GM23338 (cell line): ENCODE results near the gene TRPM2. TPM values are rescaled to one million over a fixed set of nuclear protein-coding genes. Genes with fewer than 3 reads are reported as not detected.

ENCODE experiments used
- ATAC-seq: fragments of 200-7000 bp; cut with Tn5 transposase; 3 replicates; pipeline ENCODE4 v1.9.1; 2020
- DNase-seq: peaks from one replicate; pipeline ENCODE4 v3.0.0-alpha.2; 2015; ENCODE audit warnings: low spot score
- H2AFZ ChIP-seq: fragments of 200-600 bp; sonication (generic); 2 replicates; pipeline ENCODE4 v1.8.0; 2016; ENCODE audit warnings: antibody characterized with exemption, mild to moderate bottlenecking, moderate library complexity
- H3F3A ChIP-seq: fragments of 200-600 bp; sonication (generic); replicated peaks from 2 replicates; pipeline ENCODE4 v1.8.0; 2017; ENCODE audit warnings: antibody characterized with exemption, mixed run types, low read depth
- H3K27ac ChIP-seq: fragments of 200-600 bp; sonication (generic); 2 replicates; pipeline ENCODE4 v1.6.1; 2016; ENCODE audit warnings: low read depth
- H3K27me3 ChIP-seq: fragments of 200-600 bp; sonication (generic); 2 replicates; pipeline ENCODE4 v1.8.0; 2016; ENCODE audit warnings: mild to moderate bottlenecking, mixed run types, moderate library complexity; ENCODE audit not compliant: insufficient read depth
- H3K36me3 ChIP-seq: fragments of 200-600 bp; sonication (generic); 2 replicates; pipeline ENCODE4 v1.8.0; 2016; ENCODE audit warnings: mild to moderate bottlenecking; ENCODE audit not compliant: insufficient read depth
- H3K4me1 ChIP-seq: fragments of 200-600 bp; sonication (generic); 2 replicates; pipeline ENCODE4 v1.8.0; 2016; ENCODE audit warnings: mild to moderate bottlenecking, moderate library complexity; ENCODE audit not compliant: insufficient read depth
- H3K4me2 ChIP-seq: fragments of 200-600 bp; sonication (generic); 2 replicates; pipeline ENCODE4 v1.7.1; 2017; ENCODE audit warnings: mixed run types
- H3K4me3 ChIP-seq: fragments of 200-600 bp; sonication (generic); 2 replicates; pipeline ENCODE4 v1.6.1; 2016; ENCODE audit warnings: mixed run types
- H3K79me2 ChIP-seq: fragments of 200-600 bp; sonication (generic); replicated peaks from 2 replicates; pipeline ENCODE4 v1.8.0; 2017; ENCODE audit warnings: mild to moderate bottlenecking; ENCODE audit not compliant: insufficient read depth
- H3K9me2 ChIP-seq: fragments of 200-600 bp; sonication (generic); 2 replicates; pipeline ENCODE4 v1.8.0; 2017; ENCODE audit not compliant: insufficient read depth
- H4K20me1 ChIP-seq: fragments of 200-600 bp; sonication (generic); replicated peaks from 2 replicates; pipeline ENCODE4 v1.8.0; 2017; ENCODE audit warnings: mild to moderate bottlenecking; ENCODE audit not compliant: insufficient read depth
- H3K27ac Mint-ChIP-seq: 2 replicates; pipeline ENCODE4 v1.8.0; 2020; ENCODE audit warnings: inconsistent platforms, mild to moderate bottlenecking, moderate library complexity, mixed read lengths
- H3K27me3 Mint-ChIP-seq: 3 replicates; pipeline ENCODE4 v1.8.0; 2022; ENCODE audit warnings: low read depth, mild to moderate bottlenecking, moderate library complexity, mixed read lengths, inconsistent platforms; ENCODE audit not compliant: insufficient read depth, poor library complexity
- H3K36me3 Mint-ChIP-seq: 3 replicates; pipeline ENCODE4 v1.8.0; 2021; ENCODE audit warnings: low read depth, mild to moderate bottlenecking, inconsistent platforms, moderate library complexity, mixed read lengths
- H3K4me1 Mint-ChIP-seq: 3 replicates; pipeline ENCODE4 v1.8.0; 2020; ENCODE audit warnings: mild to moderate bottlenecking, inconsistent platforms, mixed read lengths
- H3K4me3 Mint-ChIP-seq: 3 replicates; pipeline ENCODE4 v1.8.0; 2021; ENCODE audit warnings: moderate library complexity, mild to moderate bottlenecking, inconsistent platforms, mixed read lengths
- H3K9me3 Mint-ChIP-seq: 3 replicates; pipeline ENCODE4 v1.8.0; 2020; ENCODE audit warnings: moderate library complexity, mild to moderate bottlenecking, inconsistent platforms, mixed read lengths
- CREB1 ChIP-seq: fragments of 250-450 bp; sonication (Bioruptor Pico); IDR thresholded peaks from 2 replicates; pipeline ENCODE4 v1.5.0; 2020; ENCODE audit warnings: low read depth, mild to moderate bottlenecking, moderate library complexity
- EZH2 ChIP-seq: fragments of 200-600 bp; sonication (generic); IDR thresholded peaks from one replicate; pipeline ENCODE4 v1.8.0; 2017; ENCODE audit warnings: antibody characterized with exemption, mild to moderate bottlenecking, low read depth; ENCODE audit not compliant: unreplicated experiment
- EZH2phosphoT487 ChIP-seq: fragments of 200-600 bp; sonication (generic); IDR thresholded peaks from one replicate; pipeline ENCODE4 v1.8.1; 2018; ENCODE audit warnings: antibody characterized with exemption; ENCODE audit not compliant: unreplicated experiment
- JUNB ChIP-seq: IDR thresholded peaks from one replicate; pipeline ENCODE4 v1.6.1; 2016; ENCODE audit warnings: antibody characterized with exemption; ENCODE audit not compliant: unreplicated experiment
- POLR2AphosphoS5 ChIP-seq: IDR thresholded peaks from 2 replicates; pipeline ENCODE4 v1.6.1; 2016; ENCODE audit warnings: antibody characterized with exemption, low read depth
- STAT1 ChIP-seq: IDR thresholded peaks from one replicate; pipeline ENCODE4 v1.6.1; 2016; ENCODE audit warnings: antibody characterized with exemption; ENCODE audit not compliant: unreplicated experiment
- ZNF114 ChIP-seq: fragments of 250-450 bp; sonication (Bioruptor Pico); IDR thresholded peaks from 2 replicates; pipeline ENCODE4 v1.5.0; 2020; ENCODE audit warnings: mild to moderate bottlenecking, moderate library complexity
- polyA plus RNA-seq: library from polyadenylated mRNA; unstranded; fragments of >200 nt; fragmentation: Nextera tagmentation; extraction: Ambion mirVana; gene quantifications from 2 replicates; pipeline ENCODE4 v1.2.1, GENCODE V29; 2016
- total RNA-seq: library from RNA; depleted of rRNA; stranded (reverse); fragments of >200 nt; shearing (Covaris generic); gene quantifications from 2 replicates; pipeline ENCODE4 v1.2.3, GENCODE V29; 2014
- TF ChIP-seq, protein P1 (sequence below): IDR thresholded peaks from one replicate; pipeline ENCODE4 v1.6.1; 2018; ENCODE audit warnings: antibody characterized with exemption; ENCODE audit not compliant: unreplicated experiment
- TF ChIP-seq, protein P2 (sequence below): IDR thresholded peaks from 2 replicates; pipeline ENCODE4 v1.6.1; 2016; ENCODE audit warnings: antibody characterized with exemption
- TF ChIP-seq, protein P3 (sequence below), 2 experiments: fragments of 200-600 bp in 1 of 2; sonication (generic) in 1 of 2; conservative IDR thresholded peaks; 2 replicates each; pipeline versions ENCODE4 v1.5.1 to v1.6.1; 2016 to 2017; ENCODE audit warnings: antibody characterized with exemption in 2 of 2, low read depth in 2 of 2, mild to moderate bottlenecking in 2 of 2, moderate library complexity in 1 of 2

TRPM2 gene
- total and polyA plus RNA-seq, 2 experiments from 2014 or later = 0.53 to 0.83 TPM

- no peak for ATAC-seq
- peaks cover 34% of the 10 kb centered on the region for H3K9me3 Mint-ChIP-seq
- Histone ChIP-seq H3K36me3 (no peaks in the 10 kb centered on the region), H3K27ac (no peak overlapping the region), H3K4me3 (no peak overlapping the region), H3K79me2 (no peaks in the 10 kb centered on the region), H3K9me2 (peaks cover 6% of the 10 kb centered on the region; the same call in 1 of the 2 replicates), H3K27me3 (no peaks in the 10 kb centered on the region), H3K4me2 (no peak overlapping the region), H2AFZ (no peak overlapping the region), H3K4me1 (no peaks in the 10 kb centered on the region), H3F3A (peaks cover 11% of the 10 kb centered on the region), H4K20me1 (no peaks in the 10 kb centered on the region)
- no peak for DNase-seq
- no peaks in the 10 kb centered on the region for H3K4me1 Mint-ChIP-seq
- no peak overlapping the region for H3K27ac Mint-ChIP-seq
- H3K36me3 Mint-ChIP-seq = peaks cover 22% of the 10 kb centered on the region; the same call in 2 of the 3 replicates
- peaks cover 4% of the 10 kb centered on the region for H3K27me3 Mint-ChIP-seq
- TF ChIP-seq STAT1 (no peak), EZH2 (no peak), CREB1 (CRISPR knock-in tag) (no peak)
- TF ChIP-seq, protein P1, sequence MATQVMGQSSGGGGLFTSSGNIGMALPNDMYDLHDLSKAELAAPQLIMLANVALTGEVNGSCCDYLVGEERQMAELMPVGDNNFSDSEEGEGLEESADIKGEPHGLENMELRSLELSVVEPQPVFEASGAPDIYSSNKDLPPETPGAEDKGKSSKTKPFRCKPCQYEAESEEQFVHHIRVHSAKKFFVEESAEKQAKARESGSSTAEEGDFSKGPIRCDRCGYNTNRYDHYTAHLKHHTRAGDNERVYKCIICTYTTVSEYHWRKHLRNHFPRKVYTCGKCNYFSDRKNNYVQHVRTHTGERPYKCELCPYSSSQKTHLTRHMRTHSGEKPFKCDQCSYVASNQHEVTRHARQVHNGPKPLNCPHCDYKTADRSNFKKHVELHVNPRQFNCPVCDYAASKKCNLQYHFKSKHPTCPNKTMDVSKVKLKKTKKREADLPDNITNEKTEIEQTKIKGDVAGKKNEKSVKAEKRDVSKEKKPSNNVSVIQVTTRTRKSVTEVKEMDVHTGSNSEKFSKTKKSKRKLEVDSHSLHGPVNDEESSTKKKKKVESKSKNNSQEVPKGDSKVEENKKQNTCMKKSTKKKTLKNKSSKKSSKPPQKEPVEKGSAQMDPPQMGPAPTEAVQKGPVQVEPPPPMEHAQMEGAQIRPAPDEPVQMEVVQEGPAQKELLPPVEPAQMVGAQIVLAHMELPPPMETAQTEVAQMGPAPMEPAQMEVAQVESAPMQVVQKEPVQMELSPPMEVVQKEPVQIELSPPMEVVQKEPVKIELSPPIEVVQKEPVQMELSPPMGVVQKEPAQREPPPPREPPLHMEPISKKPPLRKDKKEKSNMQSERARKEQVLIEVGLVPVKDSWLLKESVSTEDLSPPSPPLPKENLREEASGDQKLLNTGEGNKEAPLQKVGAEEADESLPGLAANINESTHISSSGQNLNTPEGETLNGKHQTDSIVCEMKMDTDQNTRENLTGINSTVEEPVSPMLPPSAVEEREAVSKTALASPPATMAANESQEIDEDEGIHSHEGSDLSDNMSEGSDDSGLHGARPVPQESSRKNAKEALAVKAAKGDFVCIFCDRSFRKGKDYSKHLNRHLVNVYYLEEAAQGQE = no peak
- H3K4me3 Mint-ChIP-seq = no peak overlapping the region
These were observed 54.8 kb downstream of the TRPM2 start for GRCh38 chr21:44408226-44408625.

GRCh38 chr21:44413566-44414290 lies 60.3 kb downstream of the TRPM2 start:
- H3F3A ChIP-seq = no peaks in the 10 kb centered on the region
- no peaks in the 10 kb centered on the region; the same call in 1 of the 2 replicates for H3K9me2 ChIP-seq
- H3K4me1 Mint-ChIP-seq = no peaks in the 10 kb centered on the region; the same call in 2 of the 3 replicates
- no peak overlapping the region for H2AFZ ChIP-seq
- peaks cover 12% of the 10 kb centered on the region; the same call in 1 of the 3 replicates for H3K36me3 Mint-ChIP-seq
- DNase-seq (no peak), ATAC-seq (no peak)
- H3K4me3 ChIP-seq = no peak overlapping the region
- H3K4me2 ChIP-seq = no peak overlapping the region
- no peak overlapping the region for H3K27ac ChIP-seq
- peaks cover 34% of the 10 kb centered on the region for H3K9me3 Mint-ChIP-seq
- H3K36me3 ChIP-seq = no peaks in the 10 kb centered on the region
- H3K27ac Mint-ChIP-seq = no peak overlapping the region
- no peaks in the 10 kb centered on the region for H3K27me3 ChIP-seq
- no peak overlapping the region for H3K4me3 Mint-ChIP-seq
- H3K4me1 ChIP-seq = no peaks in the 10 kb centered on the region
- no peaks in the 10 kb centered on the region for H4K20me1 ChIP-seq
- peaks cover 3% of the 10 kb centered on the region for H3K27me3 Mint-ChIP-seq
- no peaks in the 10 kb centered on the region for H3K79me2 ChIP-seq
- no peak for TF ChIP-seq POLR2AphosphoS5
- TF ChIP-seq, protein P1 = no peak
- TF ChIP-seq EZH2 = no peak
- TF ChIP-seq ZNF114 (CRISPR knock-in tag) = no peak
- TF ChIP-seq, protein P2, sequence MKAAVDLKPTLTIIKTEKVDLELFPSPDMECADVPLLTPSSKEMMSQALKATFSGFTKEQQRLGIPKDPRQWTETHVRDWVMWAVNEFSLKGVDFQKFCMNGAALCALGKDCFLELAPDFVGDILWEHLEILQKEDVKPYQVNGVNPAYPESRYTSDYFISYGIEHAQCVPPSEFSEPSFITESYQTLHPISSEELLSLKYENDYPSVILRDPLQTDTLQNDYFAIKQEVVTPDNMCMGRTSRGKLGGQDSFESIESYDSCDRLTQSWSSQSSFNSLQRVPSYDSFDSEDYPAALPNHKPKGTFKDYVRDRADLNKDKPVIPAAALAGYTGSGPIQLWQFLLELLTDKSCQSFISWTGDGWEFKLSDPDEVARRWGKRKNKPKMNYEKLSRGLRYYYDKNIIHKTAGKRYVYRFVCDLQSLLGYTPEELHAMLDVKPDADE = no peak
- TF ChIP-seq, protein P3, sequence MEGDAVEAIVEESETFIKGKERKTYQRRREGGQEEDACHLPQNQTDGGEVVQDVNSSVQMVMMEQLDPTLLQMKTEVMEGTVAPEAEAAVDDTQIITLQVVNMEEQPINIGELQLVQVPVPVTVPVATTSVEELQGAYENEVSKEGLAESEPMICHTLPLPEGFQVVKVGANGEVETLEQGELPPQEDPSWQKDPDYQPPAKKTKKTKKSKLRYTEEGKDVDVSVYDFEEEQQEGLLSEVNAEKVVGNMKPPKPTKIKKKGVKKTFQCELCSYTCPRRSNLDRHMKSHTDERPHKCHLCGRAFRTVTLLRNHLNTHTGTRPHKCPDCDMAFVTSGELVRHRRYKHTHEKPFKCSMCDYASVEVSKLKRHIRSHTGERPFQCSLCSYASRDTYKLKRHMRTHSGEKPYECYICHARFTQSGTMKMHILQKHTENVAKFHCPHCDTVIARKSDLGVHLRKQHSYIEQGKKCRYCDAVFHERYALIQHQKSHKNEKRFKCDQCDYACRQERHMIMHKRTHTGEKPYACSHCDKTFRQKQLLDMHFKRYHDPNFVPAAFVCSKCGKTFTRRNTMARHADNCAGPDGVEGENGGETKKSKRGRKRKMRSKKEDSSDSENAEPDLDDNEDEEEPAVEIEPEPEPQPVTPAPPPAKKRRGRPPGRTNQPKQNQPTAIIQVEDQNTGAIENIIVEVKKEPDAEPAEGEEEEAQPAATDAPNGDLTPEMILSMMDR (conservative IDR thresholded peaks at IDR 0.05; ENCODE audit: low read depth in 2 of 2) = no peak
- no peak for TF ChIP-seq EZH2phosphoT487
- no peak for TF ChIP-seq JUNB
